Measurements from ENCODE around the gene DIRAS2.

The DIRAS2 gene

GRCh38 chr9:90593646-90594045 is 49.0 kb downstream of the DIRAS2 start:
- no peak for TF ChIP-seq CTCF (IDR thresholded peaks at IDR 0.05; ENCODE audit: extremely low read depth, missing control alignments)
- no peak for DNase-seq (ENCODE audit: low spot score)

GRCh38 chr9:90580576-90580975 is 62.0 kb downstream of the DIRAS2 start:
- TF ChIP-seq CTCF (IDR thresholded peaks at IDR 0.05; ENCODE audit: extremely low read depth, missing control alignments): no peak
- DNase-seq (ENCODE audit: low spot score): no peak

- no peak for TF ChIP-seq CTCF (IDR thresholded peaks at IDR 0.05; ENCODE audit: extremely low read depth, missing control alignments)
Observed at GRCh38 chr9:90579181-90579580, 63.4 kb downstream of the DIRAS2 start.

GRCh38 chr9:90578126-90578815 is 64.4 kb downstream of the DIRAS2 start:
- no peak for TF ChIP-seq CTCF (IDR thresholded peaks at IDR 0.05; ENCODE audit: extremely low read depth, missing control alignments)
- DNase-seq (ENCODE audit: low spot score): no peak

More at GRCh38 chr9:90579181-90579580, 63.4 kb downstream of the DIRAS2 start:
- DNase-seq (ENCODE audit: low spot score): no peak

GRCh38 chr9:90569511-90569910 is 73.1 kb downstream of the DIRAS2 start:
- TF ChIP-seq CTCF (IDR thresholded peaks at IDR 0.05; ENCODE audit: extremely low read depth, missing control alignments): no peak
- DNase-seq (ENCODE audit: low spot score): no peak

GRCh38 chr9:90568667-90569066 is 74.0 kb downstream of the DIRAS2 start:
- TF ChIP-seq CTCF (IDR thresholded peaks at IDR 0.05; ENCODE audit: extremely low read depth, missing control alignments): no peak
- no peak for DNase-seq (ENCODE audit: low spot score)

- DNase-seq (ENCODE audit: low spot score): no peak
- no peak for TF ChIP-seq CTCF (IDR thresholded peaks at IDR 0.05; ENCODE audit: extremely low read depth, missing control alignments)
Observed at GRCh38 chr9:90562229-90562628, 80.4 kb downstream of the DIRAS2 start.

Data from GM20000 (cell line).